ENCODE data around the gene CFAP61.

- TF ChIP-seq CTCF (IDR thresholded peaks at IDR 0.05; ENCODE audit: insufficient read depth, low read depth, low read length) (no peak), EZH2 (IDR thresholded peaks at IDR 0.05; ENCODE audit: insufficient read depth, low read length) (no peak)
Measured at GRCh38 chr20:20021835-20022234, 30.5 kb upstream of the CFAP61 start.

Measured in astrocyte (in vitro differentiated cells and primary cell).